ENCODE measurements around the gene DDX56. TPM values are rescaled to one million over a fixed set of nuclear protein-coding genes. Genes with fewer than 3 reads are reported as not detected.
A peak's percentile ranks its signal among the peaks of the same experiment; 100 is the strongest.

DDX56 gene
- total RNA-seq, 1 experiment from 2014 or later: 154 TPM

DNA sequence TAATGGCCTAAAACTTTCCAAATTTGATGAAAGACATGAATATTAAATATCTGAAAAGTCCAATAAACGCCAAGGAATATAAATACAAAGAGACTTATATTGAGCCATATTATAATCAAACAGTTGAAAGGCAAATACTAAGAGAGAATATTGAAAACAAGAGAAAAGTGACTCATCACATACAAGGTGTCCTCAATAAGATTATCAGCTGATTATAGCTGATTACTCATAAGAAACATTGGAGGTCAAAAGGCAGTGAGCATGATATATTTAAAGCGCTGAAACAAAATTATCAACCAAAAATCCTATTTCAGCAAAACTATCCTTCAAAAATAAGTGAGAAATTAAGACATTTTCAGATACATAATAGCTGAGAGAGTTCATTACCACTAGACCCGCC, 24.8 kb downstream of the DDX56 start:
- Mint-ChIP-seq H3K27ac (ENCODE audit: unreplicated experiment) (no peak overlapping the region), H3K9me3 (ENCODE audit: unreplicated experiment) (no peaks in the 10 kb centered on the region), H3K4me1 (ENCODE audit: low read depth, unreplicated experiment) (peaks cover 14% of the 10 kb centered on the region), H3K4me3 (ENCODE audit: unreplicated experiment) (no peak overlapping the region), H3K27me3 (ENCODE audit: insufficient read depth, unreplicated experiment) (no peaks in the 10 kb centered on the region), H3K36me3 (ENCODE audit: insufficient read depth, unreplicated experiment) (no peaks in the 10 kb centered on the region)
- DNase-seq: no peak
- Histone ChIP-seq H3K27me3 (replicated peaks; ENCODE audit: control insufficient read depth, insufficient read depth, low read length) (no peaks in the 10 kb centered on the region), H3K4me3 (ENCODE audit: low read depth, low read length) (no peak overlapping the region), H3K36me3 (ENCODE audit: control insufficient read depth, insufficient read depth, low read length) (no peaks in the 10 kb centered on the region), H3K9me3 (no peaks in the 10 kb centered on the region), H3K4me1 (peaks cover under 1% of the 10 kb centered on the region; the same call in 1 of the 2 replicates)
- TF ChIP-seq, protein P1, sequence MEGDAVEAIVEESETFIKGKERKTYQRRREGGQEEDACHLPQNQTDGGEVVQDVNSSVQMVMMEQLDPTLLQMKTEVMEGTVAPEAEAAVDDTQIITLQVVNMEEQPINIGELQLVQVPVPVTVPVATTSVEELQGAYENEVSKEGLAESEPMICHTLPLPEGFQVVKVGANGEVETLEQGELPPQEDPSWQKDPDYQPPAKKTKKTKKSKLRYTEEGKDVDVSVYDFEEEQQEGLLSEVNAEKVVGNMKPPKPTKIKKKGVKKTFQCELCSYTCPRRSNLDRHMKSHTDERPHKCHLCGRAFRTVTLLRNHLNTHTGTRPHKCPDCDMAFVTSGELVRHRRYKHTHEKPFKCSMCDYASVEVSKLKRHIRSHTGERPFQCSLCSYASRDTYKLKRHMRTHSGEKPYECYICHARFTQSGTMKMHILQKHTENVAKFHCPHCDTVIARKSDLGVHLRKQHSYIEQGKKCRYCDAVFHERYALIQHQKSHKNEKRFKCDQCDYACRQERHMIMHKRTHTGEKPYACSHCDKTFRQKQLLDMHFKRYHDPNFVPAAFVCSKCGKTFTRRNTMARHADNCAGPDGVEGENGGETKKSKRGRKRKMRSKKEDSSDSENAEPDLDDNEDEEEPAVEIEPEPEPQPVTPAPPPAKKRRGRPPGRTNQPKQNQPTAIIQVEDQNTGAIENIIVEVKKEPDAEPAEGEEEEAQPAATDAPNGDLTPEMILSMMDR (IDR thresholded peaks at IDR 0.05; ENCODE audit: insufficient read depth in 1 of 2, low read depth in 1 of 2, low read length in 1 of 2, severe bottlenecking in 1 of 2, unreplicated experiment in 1 of 2): no peak
- CTCF ChIA-PET: no interaction called here
- POLR2A ChIA-PET: no interaction called here
- intact Hi-C loops (cut with micrococcal nuclease; ENCODE audit: unreplicated experiment): no loop called here
- no TSS peak for BruUV-seq (replicated peaks)

GRCh38 chr7:44547536-44548231, 26.0 kb downstream of the DDX56 start:
- intact Hi-C loops (cut with micrococcal nuclease; ENCODE audit: unreplicated experiment): no loop called here
- ChIA-PET CTCF (no interaction called here), POLR2A (no interaction called here)

GRCh38 chr7:44541876-44542610, 31.7 kb downstream of the DDX56 start:
- Mint-ChIP-seq H3K36me3 (ENCODE audit: insufficient read depth, unreplicated experiment) (no peaks in the 10 kb centered on the region), H3K9me3 (ENCODE audit: unreplicated experiment) (no peaks in the 10 kb centered on the region), H3K27me3 (ENCODE audit: insufficient read depth, unreplicated experiment) (no peaks in the 10 kb centered on the region), H3K4me3 (ENCODE audit: unreplicated experiment) (no peak overlapping the region), H3K27ac (ENCODE audit: unreplicated experiment) (no peak overlapping the region), H3K4me1 (ENCODE audit: low read depth, unreplicated experiment) (peaks cover 27% of the 10 kb centered on the region)
- peak in 1 of 2 experiments; percentile 66 for DNase-seq
- no peaks in the 10 kb centered on the region for H3K9me3 ChIP-seq
- TF ChIP-seq, protein P1 (IDR thresholded peaks at IDR 0.05; ENCODE audit: insufficient read depth in 1 of 2, low read depth in 1 of 2, low read length in 1 of 2, severe bottlenecking in 1 of 2, unreplicated experiment in 1 of 2): no peak
- H3K27me3 ChIP-seq (replicated peaks; ENCODE audit: control insufficient read depth, insufficient read depth, low read length): no peaks in the 10 kb centered on the region
- no peak overlapping the region for H3K4me3 ChIP-seq (ENCODE audit: low read depth, low read length)
- no TSS peak for BruUV-seq (replicated peaks)
- ChIA-PET CTCF (interaction anchor here (0.9 to 1.5 kb wide), 2 partner anchors 10 to 23 kb away, joined by 3 to 4 read pairs; no protein-coding TSS in a partner anchor), POLR2A (no interaction called here)
- peaks cover 1% of the 10 kb centered on the region for H3K36me3 ChIP-seq (ENCODE audit: control insufficient read depth, insufficient read depth, low read length)
- intact Hi-C loops (cut with micrococcal nuclease; ENCODE audit: unreplicated experiment): loop anchor here (2.0 kb wide), 1 partner anchor 51 kb away; the partner anchor contains the start of gene NUDCD3
- peaks cover 31% of the 10 kb centered on the region for H3K4me1 ChIP-seq

More at GRCh38 chr7:44547536-44548231, 26.0 kb downstream of the DDX56 start:
- no peak for DNase-seq
- BruUV-seq (replicated peaks): no TSS peak
- Histone ChIP-seq H3K27me3 (replicated peaks; ENCODE audit: control insufficient read depth, insufficient read depth, low read length) (no peaks in the 10 kb centered on the region), H3K9me3 (no peaks in the 10 kb centered on the region), H3K36me3 (ENCODE audit: control insufficient read depth, insufficient read depth, low read length) (no peaks in the 10 kb centered on the region), H3K4me3 (ENCODE audit: low read depth, low read length) (no peak overlapping the region), H3K4me1 (peaks cover 11% of the 10 kb centered on the region)
- no peaks in the 10 kb centered on the region for H3K27me3 Mint-ChIP-seq (ENCODE audit: insufficient read depth, unreplicated experiment)
- TF ChIP-seq, protein P1 (IDR thresholded peaks at IDR 0.05; ENCODE audit: insufficient read depth in 1 of 2, low read depth in 1 of 2, low read length in 1 of 2, severe bottlenecking in 1 of 2, unreplicated experiment in 1 of 2): no peak
- H3K4me3 Mint-ChIP-seq (ENCODE audit: unreplicated experiment): no peak overlapping the region
- no peaks in the 10 kb centered on the region for H3K36me3 Mint-ChIP-seq (ENCODE audit: insufficient read depth, unreplicated experiment)
- H3K9me3 Mint-ChIP-seq (ENCODE audit: unreplicated experiment): no peaks in the 10 kb centered on the region
- no peak overlapping the region for H3K27ac Mint-ChIP-seq (ENCODE audit: unreplicated experiment)
- peaks cover 22% of the 10 kb centered on the region for H3K4me1 Mint-ChIP-seq (ENCODE audit: low read depth, unreplicated experiment)
